Lower leg skin (tissue), 3 donors: ENCODE results near the gene USP13.

Experiments used
- CTCF ChIP-seq, 3 donors: fragments of 450-650 bp; IDR thresholded peaks; one replicate each; pipeline ENCODE4 v1.5.1; 2016; ENCODE audit warnings: antibody characterized with exemption in 3 of 3, mild to moderate bottlenecking in 3 of 3, moderate library complexity in 2 of 3
- POLR2A ChIP-seq, 2 donors: fragments of 450-650 bp; IDR thresholded peaks; one replicate each; pipeline ENCODE4 v1.6.1; 2016 to 2017; ENCODE audit warnings: antibody characterized with exemption in 2 of 2, mild to moderate bottlenecking in 1 of 2, moderate library complexity in 1 of 2

DNA sequence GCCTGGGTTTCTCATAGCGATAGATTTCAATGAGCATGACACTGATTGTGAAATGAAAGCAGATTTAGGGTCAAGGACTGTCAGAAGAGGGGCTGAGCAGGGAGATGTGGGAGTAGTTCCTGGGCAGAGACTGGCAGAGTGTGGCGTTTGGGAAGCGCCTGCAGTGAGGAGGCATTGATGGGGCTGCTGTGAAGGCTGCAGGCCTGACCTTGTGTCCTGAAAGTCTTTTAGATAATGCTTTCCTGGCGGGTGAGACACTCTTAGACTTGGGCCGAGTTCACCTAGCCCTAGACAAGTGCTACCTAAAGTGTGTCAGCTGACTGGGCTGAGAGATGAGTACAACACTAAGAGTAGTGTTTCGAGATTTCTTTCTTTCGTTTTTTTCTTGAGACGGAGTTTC lies 20.7 kb downstream of the USP13 start:
- no peak for TF ChIP-seq CTCF (IDR thresholded peaks at IDR 0.05)
- no peak for TF ChIP-seq POLR2A (IDR thresholded peaks at IDR 0.05)
